Nucleus accumbens (tissue), 56 donors: ENCODE measurements around the gene NEO1.
"Not testable (repeated sequence)": the region's sequence is repeated elsewhere in the genome, so short reads cannot be mapped to it uniquely, and the experiment has no call there.

ENCODE experiments used
- DNase-seq, 56 donors: peaks; one replicate each; lab custom pipeline; 2025; lab: John Stamatoyannopoulos, UW

Gene NEO1

GRCh38 chr15:73139041-73139743 lies 86.9 kb downstream of the NEO1 start:
- DNase-seq = no peak

GRCh38 chr15:73139744-73140553 lies 87.7 kb downstream of the NEO1 start:
- DNase-seq = no peak

- DNase-seq = no peak
Measured at GRCh38 chr15:73141216-73141900, 89.1 kb downstream of the NEO1 start.

GRCh38 chr15:73142802-73143762 lies 90.8 kb downstream of the NEO1 start:
- DNase-seq = no peak

GRCh38 chr15:73143763-73144155 lies 91.5 kb downstream of the NEO1 start:
- no peak for DNase-seq

GRCh38 chr15:73146419-73146818 lies 94.2 kb downstream of the NEO1 start:
- no peak for DNase-seq

GRCh38 chr15:73150831-73151230 lies 98.6 kb downstream of the NEO1 start:
- no peak for DNase-seq

- DNase-seq = no peak
Measured at GRCh38 chr15:73153024-73153423, 100.8 kb downstream of the NEO1 start.

- no peak for DNase-seq
Measured at GRCh38 chr15:73153447-73153846, 101.2 kb downstream of the NEO1 start.

GRCh38 chr15:73156431-73157191 lies 104.3 kb downstream of the NEO1 start:
- no peak for DNase-seq

- DNase-seq = no peak
Measured at GRCh38 chr15:73161546-73161945, 109.3 kb downstream of the NEO1 start.

GRCh38 chr15:73165435-73165834 lies 113.2 kb downstream of the NEO1 start:
- no peak for DNase-seq

- no peak for DNase-seq
Measured at GRCh38 chr15:73165844-73166243, 113.6 kb downstream of the NEO1 start.

- DNase-seq = not testable (repeated sequence)
Measured at GRCh38 chr15:73166711-73167110, 114.4 kb downstream of the NEO1 start.

GRCh38 chr15:73168487-73168886 lies 116.2 kb downstream of the NEO1 start:
- no peak for DNase-seq

GRCh38 chr15:73171711-73172110 lies 119.4 kb downstream of the NEO1 start:
- DNase-seq = no peak

GRCh38 chr15:73172508-73172907 lies 120.2 kb downstream of the NEO1 start:
- DNase-seq = no peak

GRCh38 chr15:73174171-73174570 lies 121.9 kb downstream of the NEO1 start:
- DNase-seq = no peak

GRCh38 chr15:73175382-73175781 lies 123.1 kb downstream of the NEO1 start:
- DNase-seq = no peak

GRCh38 chr15:73176598-73176997 lies 124.3 kb downstream of the NEO1 start:
- DNase-seq = no peak
